SK-MEL-5 (cell line): ENCODE results near the gene SURF1. TPM values are rescaled to one million over a fixed set of nuclear protein-coding genes. Genes with fewer than 3 reads are reported as not detected.
"Not testable (repeated sequence)": the region's sequence is repeated elsewhere in the genome, so short reads cannot be mapped to it uniquely, and the experiment has no call there.

Experiments
- DNase-seq: peaks from one replicate; pipeline ENCODE4 v3.0.0-alpha.2; 2016; ENCODE audit warnings: low read depth, low spot score
- in situ Hi-C: cut with HindIII; loops from 2 replicates; pipeline ENCODE4 v1.10.0; 2016; ENCODE audit warnings: low sequenced_read_pairs, high pct_unique_total_duplicates, low pct_unique_long_range_greater_than_20kb
- total RNA-seq: library from RNA; depleted of rRNA; stranded (reverse); fragments of >200 nt; shearing (Covaris generic); gene quantifications from 2 replicates; pipeline ENCODE4 v1.2.3, GENCODE V29; 2014

Gene SURF1
- total RNA-seq, 1 experiment from 2014 or later, result 50.3 TPM

DNA sequence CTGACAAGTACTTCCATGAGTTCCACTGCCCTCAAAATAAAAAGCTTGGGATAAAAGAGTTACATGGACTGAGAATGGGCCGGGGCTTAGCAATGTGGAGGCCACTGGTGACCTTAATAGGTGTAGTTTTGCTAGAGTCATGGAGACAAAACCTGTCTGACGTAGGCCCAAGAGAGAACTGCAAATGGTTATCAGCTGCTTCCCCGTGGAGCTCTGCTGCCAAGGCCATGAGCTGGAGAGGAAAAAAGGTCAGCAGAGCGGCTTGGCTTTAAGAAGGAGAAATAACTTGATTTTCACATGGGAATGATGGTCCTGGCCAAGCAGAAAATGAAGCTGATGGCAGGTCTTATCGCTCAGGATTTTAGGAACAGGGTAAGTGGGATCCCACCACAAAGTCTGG is 16.6 kb downstream of the SURF1 start:
- no peak for DNase-seq
- in situ Hi-C loops, result no loop called here

DNA sequence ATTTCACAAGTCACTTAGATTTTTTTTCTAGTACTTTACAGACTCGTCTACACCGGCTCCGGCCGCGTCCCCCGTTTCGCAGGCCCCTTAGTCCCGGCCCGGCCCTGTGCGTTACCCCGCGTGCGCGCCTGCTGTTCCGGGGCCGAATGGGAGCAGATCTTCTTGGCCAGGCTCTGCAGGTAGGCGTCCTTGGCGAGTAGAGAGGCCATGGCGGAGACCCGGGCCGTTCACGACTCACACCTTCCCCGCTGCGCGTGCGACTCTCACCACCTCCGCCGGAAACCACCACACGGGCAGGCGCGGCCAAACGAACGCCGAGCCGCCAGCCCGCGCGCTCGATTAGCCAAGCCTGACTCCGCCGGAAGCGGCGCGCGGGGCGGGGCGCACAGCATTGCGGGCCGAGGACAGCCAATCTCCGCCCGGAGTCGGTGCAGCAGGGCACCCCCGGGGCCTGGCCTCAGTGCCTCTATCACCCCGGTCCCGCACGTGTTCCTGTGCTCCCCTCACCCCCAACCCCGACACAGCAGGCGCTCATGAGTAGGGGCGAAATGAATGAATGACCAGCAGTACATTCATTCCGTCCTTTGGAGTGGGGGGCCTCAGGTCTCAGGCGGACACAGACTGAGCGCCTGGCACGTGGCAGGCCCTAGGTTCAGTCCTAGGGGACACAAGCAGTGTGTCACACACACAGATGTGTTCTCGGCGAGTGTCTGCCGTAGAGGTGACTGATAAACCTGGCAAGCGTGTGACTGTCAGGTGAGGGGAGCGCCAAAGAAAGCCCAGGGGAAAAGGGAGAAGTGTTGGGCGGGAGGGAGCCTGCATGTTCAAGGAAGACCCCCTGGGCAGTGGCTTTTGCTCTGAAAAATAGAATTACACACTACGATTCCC is 20.1 kb downstream of the SURF1 start, which contains the start of gene SURF6:
Gene SURF6 (minus strand): TSS at position 265 of the 888 bp plus-strand sequence. CDS start 56 bp downstream, at position 209.
- in situ Hi-C loops, result no loop called here
- peak; percentile 88 for DNase-seq

DNA sequence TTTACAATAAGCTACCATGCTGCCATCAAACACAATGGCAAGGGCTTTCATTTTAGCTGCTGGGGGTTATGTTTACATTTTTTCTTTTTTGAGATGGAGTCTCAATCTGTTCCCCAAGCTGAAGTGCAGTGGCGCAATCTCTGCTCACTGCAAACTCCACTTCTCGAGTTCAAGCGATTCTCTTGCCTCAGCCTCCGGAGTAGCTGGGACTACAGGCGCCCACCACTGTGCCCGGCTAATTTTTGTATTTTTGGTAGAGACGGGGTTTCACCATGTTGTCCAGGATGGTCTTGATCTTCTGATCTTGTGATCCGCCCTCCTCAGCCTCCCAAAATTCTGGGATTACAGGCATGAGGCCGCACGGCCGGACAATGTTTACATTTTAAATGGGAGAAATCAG is 21.4 kb downstream of the SURF1 start:
- DNase-seq, in situ Hi-C loops: not testable (repeated sequence)

DNA sequence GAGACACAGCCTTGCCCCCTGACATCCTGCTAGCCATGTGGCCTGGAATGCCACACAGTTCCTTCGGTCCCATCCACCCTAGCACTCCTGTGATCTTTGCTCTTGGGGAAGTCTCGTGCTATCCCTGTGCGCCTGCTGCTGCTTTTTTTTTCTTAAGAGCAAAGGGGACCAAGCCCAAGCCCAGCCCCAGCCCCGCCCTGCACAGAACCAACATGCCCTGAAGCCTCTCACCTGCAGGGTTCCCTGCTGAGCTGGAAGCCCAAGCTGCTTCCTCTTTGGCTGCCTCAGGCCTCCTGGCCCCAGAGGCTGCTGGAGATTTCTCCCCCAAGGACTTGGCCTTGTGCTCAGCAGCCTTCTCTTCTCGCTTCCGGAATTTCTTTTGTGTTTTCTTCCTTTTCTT is 22.1 kb downstream of the SURF1 start:
- DNase-seq, result no peak
- in situ Hi-C loops, result no loop called here

DNA sequence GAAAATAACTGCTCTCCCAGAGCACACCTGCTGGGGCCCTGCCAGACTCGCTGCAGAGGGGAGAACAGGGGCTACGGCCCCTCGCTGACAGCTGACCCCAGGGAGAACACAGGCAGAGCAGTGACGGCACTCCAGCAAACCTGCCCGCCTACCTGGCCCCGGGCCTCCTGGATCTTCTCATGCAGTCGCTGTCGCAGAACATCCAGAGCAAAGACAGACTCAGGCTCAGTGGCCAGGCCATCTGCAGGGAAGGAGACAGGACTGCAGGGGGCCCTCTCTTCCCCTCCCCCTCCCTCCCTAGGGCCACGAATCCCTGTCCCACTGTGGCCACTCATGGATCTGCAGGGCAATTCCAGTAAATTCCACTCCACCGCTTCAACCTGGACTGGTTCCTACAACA is 22.7 kb downstream of the SURF1 start:
- DNase-seq, result no peak
- in situ Hi-C loops, result no loop called here

DNA sequence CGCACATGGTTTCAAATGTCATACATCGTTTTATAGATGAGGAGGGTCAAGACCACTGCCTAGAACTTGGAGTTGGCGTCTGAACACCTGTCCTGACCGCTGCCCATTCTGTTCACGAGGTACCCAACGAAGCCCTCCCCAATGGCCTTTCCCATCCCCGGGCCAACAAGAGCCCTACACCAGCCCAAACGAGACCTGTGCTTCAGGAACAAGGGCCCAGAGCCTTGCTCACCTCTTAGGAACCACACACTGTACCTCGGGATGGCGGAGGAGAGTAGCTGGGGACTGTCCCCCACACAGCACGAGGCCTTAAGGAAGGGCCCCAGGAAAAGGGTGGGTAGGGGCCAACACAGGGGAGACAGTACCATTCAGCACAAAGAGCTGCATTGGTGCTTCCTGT is 23.3 kb downstream of the SURF1 start:
- in situ Hi-C loops, result no loop called here

DNA sequence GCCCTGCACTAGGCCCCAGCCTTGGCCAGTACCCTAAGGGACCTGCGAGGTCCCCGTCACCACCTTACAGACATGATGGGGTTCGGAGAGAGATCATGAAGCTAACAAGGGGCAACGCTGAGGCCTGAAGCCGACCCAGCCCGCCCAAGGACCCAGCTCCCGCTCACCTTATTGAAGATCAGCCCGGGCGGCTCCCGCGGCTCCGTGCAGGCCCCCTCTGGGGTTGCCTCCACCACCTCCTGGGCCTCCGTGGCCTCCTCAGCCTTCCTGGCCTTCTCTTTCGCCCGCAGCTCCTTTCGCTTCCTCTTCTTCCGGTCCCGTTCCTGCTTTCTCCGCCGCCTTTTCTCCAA is 23.9 kb downstream of the SURF1 start:
- DNase-seq, result no peak
- in situ Hi-C loops, result no loop called here

More for the DNA sequence above, 23.3 kb downstream of the SURF1 start:
- DNase-seq, result no peak

DNA sequence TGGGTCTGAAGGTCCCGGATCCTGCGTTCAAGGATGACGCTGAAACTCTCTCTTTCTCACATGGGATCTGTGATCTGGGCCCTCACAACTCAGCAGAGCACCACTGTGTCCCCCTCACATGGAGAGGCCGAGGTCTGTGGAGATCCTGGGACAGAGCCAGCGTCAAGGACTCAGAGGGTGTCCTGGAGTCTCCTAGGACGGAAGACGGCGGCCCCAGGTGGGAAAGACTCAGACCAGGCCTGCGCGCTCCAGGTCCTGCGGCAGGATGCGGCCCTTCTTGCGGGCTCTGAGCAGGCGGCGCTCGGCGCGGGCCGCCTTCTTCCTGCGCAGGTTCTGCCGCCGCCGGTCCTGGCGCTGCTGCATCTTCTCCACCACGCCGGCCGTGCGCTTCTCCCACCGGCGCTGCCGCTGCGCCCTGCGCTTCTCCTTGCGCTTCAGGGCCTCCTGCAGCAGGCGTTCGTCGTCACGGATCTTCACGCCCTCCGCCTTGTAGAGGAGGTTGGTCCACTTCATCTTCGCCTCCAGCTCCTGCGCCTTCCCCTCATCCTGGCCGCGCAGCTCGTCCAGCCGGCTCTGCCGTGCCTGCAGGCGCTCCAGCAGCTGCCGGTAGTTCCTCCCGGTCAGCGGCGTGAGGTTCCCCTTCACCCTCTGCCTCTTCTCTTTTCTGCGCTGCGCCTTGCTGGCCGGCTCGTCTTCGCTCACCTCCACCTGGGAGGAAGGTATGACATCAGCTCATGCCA is 24.5 kb downstream of the SURF1 start:
- no peak for DNase-seq
- in situ Hi-C loops, result no loop called here

DNA sequence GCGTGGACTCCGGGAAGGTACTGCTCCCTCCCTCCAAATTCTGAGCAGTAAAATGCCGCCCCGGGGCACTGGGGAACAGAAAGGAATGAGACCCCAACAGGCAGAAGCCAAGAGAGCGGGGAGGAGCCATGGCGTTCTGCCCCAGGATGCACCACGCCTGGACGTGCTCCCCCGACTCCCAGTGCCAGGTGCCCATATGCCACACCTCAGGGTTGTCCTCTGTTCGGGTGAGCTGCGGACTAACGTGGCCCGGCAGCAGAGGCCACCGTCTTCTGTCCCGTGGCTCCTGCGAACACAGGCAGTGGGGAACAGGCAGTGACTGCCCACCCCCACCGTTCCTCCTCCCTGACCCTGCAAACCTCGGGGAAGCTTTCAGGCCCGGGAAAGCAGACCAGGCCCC is 25.1 kb downstream of the SURF1 start:
- DNase-seq, result no peak
- in situ Hi-C loops, result no loop called here

DNA sequence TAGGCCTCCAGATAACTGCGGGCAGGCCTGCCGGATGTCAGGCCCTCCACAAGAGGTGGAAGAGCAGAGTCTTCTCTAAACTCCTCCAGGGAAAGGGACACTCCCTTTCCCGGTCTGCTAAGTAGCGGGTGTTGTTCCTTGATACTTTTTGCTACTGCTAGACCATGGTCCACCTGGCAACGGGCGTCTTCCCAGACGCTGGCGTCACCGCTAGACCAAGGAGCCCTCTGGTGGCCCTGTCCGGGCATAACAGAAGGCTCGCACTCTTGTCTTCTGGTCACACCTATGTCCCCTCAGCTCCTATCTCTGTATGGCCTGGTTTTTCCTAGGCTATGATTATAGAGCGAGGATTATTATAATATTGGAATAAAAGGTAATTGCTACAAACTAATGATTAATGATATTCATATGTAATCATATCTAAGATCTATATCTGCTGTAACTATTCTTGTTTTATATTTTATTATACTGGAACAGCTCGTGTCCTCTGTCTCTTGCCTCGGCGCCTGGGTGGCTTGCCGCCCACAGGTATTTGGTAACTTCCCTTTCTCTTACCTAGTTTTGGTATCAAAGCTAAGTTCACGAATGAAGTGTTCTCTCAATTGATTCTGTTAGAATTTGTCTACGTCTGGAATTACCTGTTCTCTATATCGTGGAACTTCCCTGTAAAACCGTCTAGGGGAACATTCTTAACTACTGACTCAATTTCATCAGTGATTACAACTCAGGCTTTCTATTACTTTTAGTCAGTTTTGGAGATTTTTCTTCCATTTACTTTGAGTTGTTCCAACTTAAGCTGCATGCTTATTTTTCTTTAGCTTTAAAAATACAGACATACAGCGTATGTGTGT is 26.8 kb downstream of the SURF1 start:
- in situ Hi-C loops, result not testable (repeated sequence)
- DNase-seq, result peak; percentile 38

DNA sequence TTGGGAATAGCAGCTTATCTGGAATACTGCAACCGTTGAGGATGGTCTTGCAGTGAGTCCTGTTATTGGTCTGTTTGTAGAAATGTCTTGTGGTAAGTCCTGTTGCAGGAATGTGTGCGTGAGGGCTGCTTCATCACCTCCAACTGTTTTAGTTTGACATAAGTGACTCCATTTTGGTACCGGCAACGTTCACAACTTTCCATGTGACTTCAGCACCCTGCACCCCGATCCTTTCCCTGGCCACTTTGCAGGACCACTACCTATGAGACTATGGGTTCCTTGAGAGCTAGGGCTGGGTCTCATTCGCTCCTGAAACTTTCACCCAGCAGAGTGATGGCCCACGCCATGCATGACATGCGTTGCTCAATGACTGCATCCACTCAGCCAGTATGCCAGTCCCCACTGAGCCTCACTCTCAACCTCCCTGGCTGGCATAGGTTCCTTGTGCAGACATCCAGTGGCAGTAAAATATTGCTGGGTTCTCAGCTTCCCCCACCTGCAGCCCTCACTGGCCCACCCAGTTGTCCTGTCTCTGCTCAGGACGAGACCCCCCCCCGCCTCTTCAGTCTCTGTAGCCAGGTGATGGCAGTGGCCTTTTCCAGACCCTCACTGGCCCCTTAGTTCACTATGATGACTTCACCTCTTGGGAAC is 28.3 kb downstream of the SURF1 start:
- in situ Hi-C loops, result no loop called here
- DNase-seq, result no peak

DNA sequence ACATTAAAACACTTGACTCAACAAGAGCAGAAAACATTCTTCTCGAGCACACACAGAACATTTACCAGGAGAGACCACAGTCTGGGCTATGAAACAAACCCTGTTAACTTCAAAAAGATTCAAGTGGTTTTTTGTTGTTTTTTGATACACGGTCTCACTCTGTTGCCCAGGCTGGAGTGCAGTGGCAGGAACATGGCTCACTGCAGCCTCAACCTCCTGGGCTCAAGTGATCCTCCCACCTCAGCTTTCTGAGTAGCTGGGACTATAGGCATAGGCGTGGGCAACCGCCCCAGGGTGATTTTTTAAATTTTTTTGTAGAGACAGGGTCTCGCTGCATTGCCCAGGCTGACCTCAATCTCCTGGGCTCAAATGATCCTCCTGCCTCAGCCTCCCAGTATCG is 29.3 kb downstream of the SURF1 start:
- in situ Hi-C loops, DNase-seq: not testable (repeated sequence)

DNA sequence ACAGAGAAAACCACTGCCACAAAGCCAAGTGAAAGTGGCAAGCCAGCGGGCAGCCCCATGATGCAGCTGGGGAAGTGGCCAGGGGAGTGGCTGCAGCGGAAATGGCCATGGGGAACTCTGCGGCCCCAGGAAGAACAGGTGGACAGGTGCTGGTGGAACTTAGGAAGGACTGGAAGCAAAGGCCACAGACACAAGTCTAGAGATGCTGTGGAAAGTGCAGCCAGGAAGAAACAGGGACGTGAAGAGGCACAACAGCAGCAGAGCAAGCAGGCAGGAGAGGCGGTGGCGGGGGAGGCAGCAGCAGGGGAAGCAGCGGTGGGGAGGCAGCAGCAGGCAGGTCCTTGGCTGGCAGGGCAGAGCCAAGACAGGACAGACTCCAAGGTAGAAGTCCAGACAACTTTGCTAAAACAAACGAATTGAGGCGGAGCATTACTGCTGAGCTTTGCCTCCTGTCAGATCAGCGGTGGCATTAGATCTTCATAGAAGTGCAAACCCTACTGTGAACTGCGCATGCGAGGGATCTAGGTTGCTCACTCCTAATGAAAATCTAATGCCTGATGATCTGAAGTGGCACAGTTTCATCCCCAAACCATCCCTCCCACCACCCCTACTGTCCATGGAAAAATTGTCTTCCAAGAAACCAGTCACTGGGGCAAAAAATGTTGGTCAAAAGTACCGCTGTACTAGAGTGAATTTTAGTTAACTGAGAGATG is 32.1 kb downstream of the SURF1 start:
- in situ Hi-C loops, result no loop called here
- DNase-seq, result no peak

DNA sequence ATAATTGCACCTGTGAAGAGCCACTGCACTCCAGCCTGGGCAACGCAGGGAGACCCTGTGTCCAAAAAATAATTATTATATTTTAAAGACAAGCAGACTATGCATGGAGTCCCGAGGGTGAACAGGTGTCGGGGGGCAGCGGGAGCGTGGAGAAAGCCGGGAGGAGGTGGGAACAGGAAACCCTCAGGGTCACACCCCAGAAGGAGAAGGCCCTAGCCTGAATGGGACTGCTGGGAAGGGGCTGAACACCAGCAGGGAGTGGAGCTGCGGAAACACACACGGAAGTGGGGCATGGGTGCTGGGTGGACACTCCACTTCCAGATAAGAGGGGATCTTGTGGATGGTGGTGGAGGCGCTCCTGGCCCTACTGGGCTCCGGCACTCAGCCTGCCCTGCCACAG is 33.1 kb downstream of the SURF1 start:
- no peak for DNase-seq

DNA sequence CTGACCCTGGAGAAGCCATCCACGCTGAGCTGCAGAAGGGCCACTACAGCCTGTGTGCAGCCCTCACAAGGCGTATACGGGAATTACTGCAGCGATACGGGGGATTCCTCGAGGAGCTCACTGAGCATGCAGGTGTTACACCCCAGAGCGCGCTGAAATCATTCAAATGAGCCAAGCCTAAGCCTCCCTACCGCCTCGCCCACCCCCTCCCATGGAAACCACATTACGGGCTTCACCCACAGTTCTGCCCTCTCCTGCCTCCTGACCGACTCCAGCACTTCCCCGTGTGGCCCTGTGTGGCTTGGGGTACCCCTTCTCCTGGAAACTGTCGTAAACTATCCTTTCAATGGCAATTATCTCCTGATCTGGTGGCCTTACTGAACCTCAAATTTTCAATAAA is 33.6 kb downstream of the SURF1 start:
- DNase-seq, result no peak
- in situ Hi-C loops, result no loop called here

More for the DNA sequence above, 33.1 kb downstream of the SURF1 start:
- in situ Hi-C loops, result no loop called here

DNA sequence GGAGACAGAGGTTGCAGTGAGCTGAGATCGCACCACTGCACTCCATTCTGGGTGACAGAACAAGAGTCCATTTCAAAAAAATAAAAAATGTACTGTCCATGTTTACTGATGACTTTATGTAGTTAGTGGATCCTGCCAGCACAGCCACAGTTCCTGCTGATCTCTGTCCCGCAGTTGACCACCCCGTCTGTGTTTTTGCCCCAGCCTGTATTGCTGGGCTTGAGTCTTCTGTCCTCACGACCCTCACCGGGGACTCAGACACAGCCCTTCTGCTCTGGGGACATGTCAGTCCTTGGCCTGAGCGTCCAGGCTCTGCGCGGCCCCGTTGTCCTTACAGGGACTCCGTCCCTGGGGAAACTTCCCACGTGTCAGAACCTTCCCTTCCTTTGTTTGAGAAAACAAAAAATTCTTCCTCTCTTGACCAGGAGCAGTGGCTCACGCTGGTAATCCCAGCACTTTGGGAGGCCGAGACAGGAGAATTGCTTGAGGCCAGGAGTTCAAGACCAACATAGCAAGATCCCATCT is 34.8 kb downstream of the SURF1 start:
- in situ Hi-C loops, result no loop called here
- DNase-seq, result no peak

DNA sequence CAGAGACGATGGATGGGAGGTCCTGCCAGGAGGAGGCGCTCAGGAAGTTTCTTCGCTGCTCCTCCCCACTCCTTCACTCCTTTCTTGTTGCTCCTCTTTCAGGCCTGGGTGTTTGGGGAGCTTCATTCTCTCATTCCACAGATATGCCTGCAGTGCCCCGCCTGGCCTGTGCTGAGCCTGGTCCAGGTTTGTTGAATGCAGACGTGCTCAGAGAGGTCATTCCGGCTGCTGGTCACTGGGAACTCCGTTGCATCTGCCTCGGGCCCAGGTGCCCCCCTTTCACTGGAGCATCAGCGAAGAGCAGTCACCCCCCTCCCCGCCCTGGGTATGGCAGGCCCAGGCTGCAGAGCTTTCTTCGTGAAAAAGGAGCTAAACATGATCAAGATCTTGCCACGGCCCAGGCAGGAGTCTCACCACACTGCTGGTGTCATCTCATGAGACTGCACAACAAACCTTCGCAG is 35.8 kb downstream of the SURF1 start:
- DNase-seq, result peak; percentile 22
- in situ Hi-C loops, result no loop called here
